Stimulated activated CD8-positive, alpha-beta memory T cell treated with anti-CD3 and anti-CD28 coated beads, Interleukin-15, amount 100 ng/mL, for 1 hour (primary cell): Measurements from ENCODE around the gene TDRD12.
"Not testable (repeated sequence)": the region's sequence is repeated elsewhere in the genome, so short reads cannot be mapped to it uniquely, and the experiment has no call there.

Experiments
- DNase-seq: peaks from one replicate; pipeline ENCODE4 v3.0.0-alpha.2; 2020; ENCODE audit warnings: low read depth

Gene TDRD12

DNA sequence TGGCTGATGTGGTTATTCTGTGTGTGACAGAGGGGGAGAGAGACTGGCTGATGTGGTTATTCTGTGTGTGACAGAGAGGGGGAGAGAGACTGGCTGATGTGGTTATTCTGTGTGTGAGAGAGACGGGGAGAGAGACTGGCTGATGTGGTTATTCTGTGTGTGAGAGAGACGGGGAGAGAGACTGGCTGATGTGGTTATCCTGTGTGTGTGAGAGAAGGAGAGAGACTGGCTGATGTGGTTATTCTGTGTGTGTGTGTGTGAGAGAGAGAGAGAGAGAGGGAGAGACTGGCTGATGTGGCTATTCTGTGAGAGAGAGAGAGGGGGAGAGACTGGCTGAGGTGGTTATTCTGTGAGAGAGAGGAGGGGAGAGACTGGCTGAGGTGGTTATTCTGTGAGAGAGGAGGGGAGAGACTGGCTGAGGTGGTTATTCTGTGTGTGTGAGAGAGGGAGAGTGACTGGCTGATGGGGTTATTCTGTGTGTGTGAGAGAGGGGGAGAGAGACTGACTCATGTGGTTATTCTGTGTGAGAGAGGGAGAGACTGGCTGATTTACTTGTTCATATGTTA, 27.1 kb downstream of the TDRD12 start:
- DNase-seq = not testable (repeated sequence)

DNA sequence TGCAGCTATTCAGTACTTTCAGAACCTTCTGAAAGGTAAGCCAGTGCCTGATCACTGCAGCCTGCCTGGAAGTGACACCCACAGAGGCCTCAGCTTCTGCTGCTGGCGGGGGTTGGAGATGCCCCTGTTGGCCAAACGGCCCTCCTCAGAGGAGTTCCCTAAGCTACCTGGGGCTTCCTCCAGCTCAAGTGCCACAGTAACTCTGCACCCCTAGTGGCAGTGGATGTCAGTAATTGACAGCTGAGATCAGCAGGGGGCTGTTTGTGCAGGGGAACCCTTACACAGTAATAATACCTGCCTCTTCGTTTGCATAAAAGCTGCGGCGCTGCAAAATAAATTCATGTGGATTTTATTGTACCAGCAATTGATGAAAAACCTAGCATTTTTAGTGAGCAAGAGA, 28.9 kb downstream of the TDRD12 start:
- no peak for DNase-seq

DNA sequence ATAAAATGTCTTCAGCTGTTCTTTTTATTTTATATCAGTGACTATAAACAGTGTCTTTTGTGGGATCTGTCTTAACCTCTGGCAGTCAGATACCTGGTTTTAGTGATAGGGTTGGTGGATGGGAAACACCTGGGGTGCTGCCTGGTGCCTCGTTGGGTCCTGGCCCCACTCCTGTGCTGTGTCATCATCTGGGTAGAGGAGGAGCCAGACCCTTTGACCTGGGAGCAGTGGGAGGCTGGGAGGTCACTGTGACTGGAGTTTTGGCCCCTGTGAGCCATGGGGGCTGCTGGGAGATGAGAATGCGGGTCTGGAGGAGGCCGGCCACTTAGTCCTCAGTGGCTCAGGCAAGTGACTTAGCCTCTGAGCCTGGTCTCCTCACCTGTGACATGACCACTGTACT, 29.4 kb downstream of the TDRD12 start:
- DNase-seq = no peak

DNA sequence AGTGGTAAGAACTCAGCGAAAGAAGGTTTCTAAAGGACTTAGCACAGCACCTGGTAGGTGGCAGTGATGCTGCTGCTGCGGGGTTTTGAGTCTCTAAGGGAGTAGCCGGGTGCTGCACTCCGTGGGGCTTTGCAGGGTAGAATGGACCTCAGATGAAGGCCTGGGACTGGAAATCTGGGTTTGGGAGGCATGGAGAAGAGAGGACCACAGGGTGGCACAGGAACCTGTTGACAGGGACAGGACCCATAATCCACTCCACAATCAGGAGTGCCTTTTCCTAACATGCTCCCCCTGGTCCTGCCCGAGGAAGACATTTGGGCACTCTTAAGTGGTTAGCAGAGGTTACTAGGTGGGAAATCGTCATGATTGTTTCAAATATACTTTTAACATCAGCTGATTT, 29.8 kb downstream of the TDRD12 start:
- no peak for DNase-seq

DNA sequence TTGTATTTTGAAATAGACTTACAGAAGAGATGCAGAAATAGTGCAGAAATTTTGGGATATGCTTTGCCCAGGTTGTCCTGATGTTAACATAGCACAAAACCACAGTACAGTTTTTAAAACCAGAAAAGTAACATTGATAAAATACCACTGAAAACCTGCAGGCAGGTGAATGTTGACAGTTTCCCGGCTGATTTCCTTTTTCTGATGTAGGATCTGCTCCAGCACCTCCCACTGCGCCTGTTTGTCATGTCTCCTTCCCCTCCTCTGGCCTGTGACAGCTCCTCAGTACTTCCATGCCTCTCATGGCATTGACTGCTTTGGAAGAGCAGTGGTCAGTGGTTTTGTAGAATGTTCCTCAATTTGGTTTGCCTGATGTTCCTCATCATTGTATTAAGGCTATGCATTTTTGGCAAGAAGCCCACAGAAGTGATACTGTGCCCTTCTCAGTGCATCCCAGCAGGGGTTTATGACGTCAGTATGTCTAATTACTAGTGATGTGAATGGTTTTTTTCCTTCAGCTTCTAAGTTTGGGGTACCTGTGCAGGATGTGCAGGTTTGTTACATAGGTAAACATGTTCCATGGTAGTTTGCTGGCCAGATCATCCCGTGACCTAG, 31.0 kb downstream of the TDRD12 start:
- no peak for DNase-seq

DNA sequence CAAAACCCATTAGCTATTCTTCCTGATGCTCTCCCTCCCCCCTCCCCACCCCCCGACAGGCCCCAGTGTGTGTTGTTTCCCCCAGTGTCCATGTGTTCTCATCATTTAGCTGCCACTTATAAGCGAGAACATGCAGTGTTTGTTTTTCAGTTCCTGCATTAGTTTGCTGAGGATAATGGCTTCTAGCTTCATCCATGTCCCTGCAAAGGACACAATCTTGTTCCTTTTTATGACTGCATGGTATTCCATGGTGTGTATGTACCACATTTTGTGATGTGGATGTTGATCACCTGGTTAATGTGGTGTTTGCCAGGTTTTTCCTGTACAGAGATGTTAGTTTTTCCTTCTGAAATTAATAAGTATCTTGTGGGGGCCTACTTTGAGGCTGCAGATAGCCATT, 31.5 kb downstream of the TDRD12 start:
- no peak for DNase-seq

DNA sequence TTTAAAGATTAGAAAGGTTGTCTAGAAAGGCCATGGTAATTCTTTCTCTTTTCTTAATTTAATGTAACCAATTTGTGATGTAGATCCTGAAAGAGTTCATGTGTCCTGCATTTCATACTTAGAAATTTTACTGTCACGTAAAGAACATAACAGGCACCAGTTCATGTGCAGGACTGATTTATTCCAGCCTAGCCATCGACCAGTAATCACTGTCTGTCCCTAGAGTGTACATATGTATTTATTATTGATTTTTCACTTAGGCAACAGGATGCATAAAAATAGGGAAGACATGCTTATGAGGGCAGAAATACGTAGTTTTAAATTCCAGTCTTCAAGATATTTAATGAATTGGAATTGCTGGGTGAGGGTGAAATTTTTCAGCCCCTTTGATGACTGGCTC, 37.6 kb downstream of the TDRD12 start:
- DNase-seq = no peak

DNA sequence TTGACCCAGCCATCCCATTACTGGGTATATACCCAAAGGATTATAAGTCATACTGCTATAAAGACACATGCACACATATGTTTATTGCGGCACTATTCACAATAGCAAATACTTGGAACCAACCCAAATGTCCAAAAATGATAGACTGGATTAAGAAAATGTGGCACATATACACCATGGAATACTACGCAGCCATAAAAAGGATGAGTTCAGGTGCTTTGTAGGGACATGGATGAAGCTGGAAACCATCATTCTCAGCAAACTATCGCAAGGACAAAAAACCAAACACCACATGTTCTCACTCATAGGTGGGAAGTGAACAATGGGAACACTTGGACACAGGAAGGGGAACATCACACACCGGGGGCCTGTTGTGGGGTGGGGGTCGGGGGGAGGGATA, 45.8 kb downstream of the TDRD12 start:
- DNase-seq = not testable (repeated sequence)

DNA sequence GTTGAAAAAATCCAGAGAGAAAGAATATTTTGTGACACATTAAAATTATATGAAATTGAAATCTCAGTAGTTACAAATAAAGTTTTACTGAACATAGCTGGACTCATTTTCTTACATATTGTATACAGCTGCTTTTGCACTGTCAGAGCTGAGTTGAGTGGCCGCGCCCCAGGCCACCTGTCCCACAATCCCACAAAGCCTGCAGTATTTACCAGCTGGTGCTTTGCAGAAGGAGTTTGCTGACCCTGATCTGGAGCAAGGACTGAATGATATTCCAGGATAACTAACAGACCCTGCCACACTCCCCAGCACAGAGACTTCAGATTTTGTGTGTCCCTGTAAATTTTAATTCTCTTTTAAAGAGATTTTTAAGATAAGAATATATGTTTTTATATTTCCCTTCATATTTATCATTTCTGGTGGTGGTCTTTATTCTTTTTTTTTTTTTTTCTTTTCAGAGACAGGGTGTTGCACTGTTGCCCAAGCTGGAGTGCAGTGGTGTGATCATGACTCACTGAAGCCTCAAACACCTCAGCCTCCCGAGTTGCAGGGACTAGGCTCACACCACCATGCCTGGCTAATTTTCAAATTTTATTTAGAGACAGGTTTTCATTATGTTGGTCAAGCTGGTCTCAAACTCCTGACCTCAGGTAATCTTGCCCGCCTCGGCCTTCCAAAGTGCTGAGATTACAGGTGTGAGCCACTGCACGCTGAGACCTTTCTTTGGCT, 48.5 kb downstream of the TDRD12 start:
- no peak for DNase-seq

DNA sequence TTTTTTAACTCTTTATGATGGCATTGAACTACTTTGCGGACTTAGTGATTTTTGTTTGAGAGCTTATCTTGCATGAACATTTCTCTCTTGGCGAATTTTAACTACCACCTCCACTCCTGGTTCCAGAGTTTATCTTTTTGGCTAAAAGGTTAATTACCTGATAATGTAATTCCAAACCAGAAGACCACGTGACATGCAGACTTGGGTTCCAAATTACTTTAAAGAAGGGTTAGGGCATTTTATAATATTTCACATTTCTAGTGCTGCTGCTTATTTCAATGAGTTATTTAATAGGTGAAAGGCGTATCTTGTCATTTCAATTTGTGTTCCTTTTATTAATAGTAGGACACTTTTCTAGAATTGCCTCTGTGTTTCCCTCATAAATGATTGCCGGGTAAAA, 52.0 kb downstream of the TDRD12 start:
- no peak for DNase-seq

DNA sequence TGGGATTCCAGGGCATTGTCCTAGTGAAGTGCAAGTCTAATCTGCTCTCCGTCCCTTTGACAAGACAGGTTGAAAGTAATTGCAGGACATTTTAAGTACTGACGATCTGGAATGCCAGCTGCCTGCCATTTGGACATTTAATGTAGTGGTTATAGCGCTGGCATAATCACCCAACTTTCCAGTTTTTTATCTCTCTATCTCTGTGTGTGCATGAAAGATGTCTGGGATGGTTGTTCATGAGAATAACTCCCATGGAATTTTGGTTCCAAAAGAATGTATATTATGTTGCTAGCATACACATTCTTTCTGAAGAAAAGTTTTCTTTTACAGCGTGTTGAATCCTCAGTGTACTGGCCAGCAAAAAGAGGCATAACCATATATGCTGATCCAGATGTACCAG, 53.6 kb downstream of the TDRD12 start:
- DNase-seq = no peak

DNA sequence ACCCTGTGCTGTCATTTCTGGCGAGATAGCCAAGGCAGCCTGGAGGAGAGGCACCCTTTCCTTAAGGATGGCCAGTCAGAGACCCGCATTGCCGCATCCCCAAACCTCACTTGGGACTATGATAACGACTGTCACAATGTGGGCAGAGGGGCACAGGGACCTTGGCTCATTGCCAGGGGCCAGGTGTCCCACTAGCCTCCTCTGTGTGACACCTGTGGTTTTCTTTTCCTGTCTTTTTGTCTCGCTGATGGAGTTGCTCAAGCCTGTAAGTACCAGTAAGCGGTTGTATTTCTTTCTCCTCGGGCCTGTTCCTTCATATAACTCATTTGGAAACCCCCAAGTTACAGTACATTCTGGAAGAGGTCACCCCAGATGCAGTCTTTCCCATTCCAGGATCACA, 59.5 kb downstream of the TDRD12 start:
- DNase-seq = no peak

DNA sequence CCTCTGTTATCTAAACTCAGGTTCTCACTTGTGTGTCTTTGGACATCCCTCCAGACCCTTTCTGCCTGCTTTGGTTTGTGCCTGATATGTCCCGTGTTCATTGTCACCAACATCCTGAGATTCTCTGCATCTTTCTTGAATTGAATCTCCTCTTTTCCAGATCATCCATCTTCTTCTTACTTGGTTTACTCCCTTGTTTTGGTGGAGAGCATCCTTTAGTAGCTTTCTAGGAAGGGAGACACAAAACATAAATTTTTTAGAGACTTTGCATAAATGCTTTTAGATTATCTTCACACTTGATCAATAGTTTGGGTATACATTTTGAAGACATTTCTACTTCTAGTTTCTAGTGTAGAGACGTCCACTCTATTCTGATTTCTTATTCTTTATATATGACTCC, 61.7 kb downstream of the TDRD12 start:
- no peak for DNase-seq

DNA sequence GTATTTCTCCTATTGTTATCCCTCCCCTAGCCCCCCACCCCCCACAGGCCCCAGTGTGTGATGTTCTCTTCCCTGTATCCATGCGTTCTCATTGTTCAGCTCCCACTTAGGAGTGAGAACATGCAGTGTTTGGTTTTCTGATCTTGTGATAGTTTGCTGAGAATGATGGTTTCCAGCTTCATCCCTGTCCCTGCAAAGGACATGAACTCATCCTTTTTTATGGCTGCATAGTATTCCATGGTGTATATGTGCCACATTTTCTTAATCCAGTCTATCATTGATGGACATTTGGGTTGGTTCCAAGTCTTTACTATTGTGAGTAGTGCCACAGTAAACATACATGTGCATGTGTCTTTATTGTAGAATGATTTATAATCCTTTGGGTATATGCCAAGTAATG, 62.5 kb downstream of the TDRD12 start:
- DNase-seq = not testable (repeated sequence)

DNA sequence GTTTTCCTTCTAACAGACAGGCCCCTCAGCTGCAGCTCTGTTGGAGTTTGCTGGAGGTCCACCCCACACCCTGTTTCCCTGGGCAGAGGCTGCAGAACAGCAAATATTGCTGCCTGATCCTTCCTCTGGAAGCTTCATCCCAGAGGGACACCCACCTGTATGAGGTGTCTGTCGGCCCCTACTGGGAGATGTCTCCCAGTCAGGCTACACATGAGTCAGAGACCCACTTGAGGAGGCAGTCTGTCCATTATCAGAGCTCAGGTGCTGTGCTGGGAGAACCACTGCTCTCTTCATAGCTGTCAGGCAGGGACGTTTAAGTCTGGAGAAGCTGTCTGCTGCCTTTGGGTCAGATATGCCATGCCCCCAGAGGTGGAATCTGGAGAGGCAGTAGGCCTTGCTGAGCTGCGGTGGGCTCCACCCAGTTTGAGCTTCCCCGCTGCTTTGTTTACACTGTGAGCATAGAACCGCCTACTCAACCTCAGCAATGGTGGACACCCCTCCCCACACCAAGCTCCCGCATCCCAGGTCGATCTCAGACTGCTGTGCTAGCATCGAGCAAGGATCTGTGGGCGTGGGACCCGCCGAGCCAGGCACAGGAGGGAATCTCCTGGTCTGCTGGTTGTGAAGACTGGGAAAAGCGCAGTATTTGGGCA, 67.7 kb downstream of the TDRD12 start:
- not testable (repeated sequence) for DNase-seq

DNA sequence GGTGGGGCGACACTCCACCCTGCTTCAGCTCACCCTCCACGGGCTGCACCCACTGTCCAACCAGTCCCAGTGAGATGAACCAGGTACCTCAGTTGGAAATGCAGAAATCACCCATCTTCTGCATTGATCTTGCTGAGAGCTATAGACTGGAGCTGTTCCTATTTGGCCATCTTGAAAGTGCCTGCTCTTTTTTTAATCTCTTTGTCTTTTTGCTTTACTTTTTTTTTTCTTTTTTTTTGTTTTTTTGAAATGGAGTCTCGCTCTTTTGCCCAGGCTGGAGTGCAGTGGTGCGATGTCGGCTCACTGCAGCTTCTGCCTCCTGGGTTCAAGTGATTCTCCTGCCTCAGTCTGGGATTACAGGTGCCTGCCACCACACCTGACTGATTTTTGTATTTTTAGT, 68.3 kb downstream of the TDRD12 start:
- DNase-seq = not testable (repeated sequence)

DNA sequence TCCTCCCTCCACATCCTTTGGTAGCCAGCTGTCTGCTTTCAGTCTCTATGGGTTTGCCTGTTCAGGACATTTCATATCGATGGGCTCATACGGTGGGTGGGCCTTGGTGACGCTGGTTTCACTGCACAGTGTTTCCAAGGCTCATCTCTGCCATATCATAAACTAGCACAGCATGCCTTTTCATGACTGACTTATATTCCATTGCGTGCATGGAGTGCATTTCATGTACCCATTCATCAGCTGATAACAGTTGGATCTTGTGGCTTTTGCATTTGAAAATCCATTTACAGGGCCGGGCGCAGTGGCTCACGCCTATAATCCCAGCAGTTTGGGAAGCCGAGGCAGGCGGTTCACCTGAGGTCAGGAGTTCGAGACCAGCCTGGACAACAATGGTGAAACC, 69.9 kb downstream of the TDRD12 start:
- DNase-seq = no peak

DNA sequence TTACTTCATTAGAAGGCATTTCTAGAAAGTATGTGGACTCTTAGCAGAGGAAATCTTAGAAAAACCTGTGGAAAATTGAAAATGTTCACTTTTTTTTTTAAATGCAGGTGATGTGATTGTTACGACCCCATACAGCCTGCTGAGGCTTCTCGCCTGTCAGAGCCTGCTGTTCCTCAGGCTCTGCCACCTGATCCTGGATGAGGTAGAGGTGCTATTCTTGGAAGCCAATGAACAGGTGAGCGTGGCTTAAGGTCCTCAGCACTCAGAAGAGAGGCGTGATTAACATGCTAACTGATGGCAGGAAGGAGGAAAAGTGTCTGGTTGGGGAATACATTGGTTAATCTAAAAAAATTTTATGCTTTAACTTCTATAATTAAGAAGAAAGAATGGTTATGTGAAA, 78.6 kb downstream of the TDRD12 start:
- no peak for DNase-seq

DNA sequence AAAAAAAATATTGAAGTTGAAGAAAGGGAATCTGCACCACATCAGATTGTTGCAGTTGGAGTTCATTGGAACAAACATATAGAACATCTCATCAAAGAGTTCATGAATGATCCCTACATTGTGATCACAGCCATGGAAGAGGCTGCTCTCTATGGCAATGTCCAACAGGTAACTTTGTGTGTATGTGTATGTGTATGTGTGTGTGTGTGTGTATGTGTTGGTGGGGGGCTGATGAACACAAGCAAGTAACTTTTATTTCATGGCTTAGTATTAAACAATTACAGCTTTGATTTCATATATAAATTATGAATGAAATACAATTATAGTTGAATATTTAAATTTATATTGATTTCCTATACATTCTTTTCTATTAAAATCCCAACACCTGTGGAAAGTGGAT, 80.6 kb downstream of the TDRD12 start:
- no peak for DNase-seq

DNA sequence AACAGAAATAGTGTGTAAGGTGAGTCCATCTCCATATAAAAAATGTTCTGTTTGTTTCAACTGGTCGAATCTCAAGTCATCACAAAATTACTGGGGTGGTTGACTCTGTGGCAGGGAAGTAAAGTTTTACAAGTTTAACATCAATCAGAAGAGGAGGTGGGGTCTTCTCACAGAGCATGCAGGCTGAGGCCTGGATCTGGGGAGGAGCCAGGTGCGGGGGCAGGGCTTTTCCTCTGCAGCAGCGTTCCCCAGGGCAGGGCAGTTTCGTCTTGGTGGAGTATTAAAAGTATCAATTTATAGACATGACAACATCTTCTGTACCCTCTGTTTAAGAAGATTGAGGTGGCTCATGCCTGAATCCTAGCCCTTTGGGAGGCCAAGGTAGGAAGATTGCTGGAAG, 81.2 kb downstream of the TDRD12 start:
- no peak for DNase-seq

DNA sequence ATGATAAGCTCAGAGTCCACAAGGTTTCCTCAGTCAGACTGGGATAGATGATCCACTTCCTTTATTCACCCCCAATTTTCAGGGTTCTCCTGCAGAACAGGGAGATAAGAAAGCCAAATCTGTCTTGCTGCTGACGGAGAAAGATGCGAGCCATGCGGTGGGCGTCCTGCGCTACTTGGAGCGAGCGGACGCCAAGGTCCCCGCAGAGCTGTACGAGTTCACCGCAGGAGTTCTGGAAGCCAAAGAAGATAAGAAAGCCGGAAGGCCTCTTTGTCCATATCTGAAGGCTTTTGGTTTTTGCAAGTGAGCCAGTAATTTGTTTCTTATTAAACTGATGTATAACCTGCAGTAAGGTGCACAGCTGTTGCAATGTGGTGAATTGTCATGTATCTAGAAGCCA, 83.3 kb downstream of the TDRD12 start:
- no peak for DNase-seq

DNA sequence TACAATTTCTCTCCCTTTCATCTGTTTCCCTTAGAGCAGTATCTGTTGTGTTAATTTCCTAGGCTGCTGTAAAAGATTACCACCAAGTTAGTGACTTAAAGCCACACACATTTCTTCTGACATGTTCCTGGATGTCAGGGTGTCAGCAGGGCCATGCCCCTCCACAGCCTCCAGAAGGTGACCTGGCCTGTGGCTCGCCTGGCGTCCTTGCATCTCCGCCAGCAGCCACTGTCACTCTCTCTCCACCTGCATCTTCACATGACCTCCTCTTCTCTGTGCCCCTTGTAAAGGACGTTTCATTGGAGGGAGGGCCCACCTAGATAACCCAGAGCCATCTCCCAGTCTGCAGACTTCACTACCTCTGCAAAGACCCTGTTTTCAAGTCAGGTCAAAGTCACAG, 88.7 kb downstream of the TDRD12 start:
- DNase-seq = no peak

DNA sequence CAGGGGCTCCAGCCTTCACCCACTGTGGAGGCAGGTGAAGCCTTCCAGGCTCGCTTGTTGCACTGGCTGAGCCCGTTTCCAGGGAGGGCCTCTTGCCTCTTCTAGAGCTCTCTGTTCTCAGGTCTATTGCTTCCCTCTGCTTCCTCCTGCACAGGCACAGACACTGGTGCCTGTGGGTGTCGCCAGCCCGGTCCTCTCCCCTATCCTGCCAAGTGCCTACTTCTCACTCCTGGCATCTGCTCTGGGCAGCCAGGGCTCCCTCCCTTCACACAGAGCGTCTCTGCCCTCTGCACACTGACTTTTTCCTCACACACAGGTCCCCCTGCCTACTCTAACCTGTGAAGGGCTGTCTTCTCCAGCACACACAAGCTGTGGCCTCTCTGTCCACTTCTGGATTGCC, 89.7 kb downstream of the TDRD12 start:
- no peak for DNase-seq
